Erythroblast (primary cell): ENCODE results near the gene TMPRSS6.

Source experiments
- DNase-seq, 2 experiments: peaks; one replicate each; lab custom pipeline; 2025; lab: John Stamatoyannopoulos, UW
- GATA1 ChIP-seq: IDR thresholded peaks from 2 replicates; pipeline ENCODE4 v1.6.1; 2011; ENCODE audit warnings: low read depth, mild to moderate bottlenecking, control low read depth, low read length, moderate library complexity
- POLR2A ChIP-seq: IDR thresholded peaks from 2 replicates; pipeline ENCODE4 v1.6.1; 2011; ENCODE audit warnings: mild to moderate bottlenecking, low read length

Gene TMPRSS6

DNA sequence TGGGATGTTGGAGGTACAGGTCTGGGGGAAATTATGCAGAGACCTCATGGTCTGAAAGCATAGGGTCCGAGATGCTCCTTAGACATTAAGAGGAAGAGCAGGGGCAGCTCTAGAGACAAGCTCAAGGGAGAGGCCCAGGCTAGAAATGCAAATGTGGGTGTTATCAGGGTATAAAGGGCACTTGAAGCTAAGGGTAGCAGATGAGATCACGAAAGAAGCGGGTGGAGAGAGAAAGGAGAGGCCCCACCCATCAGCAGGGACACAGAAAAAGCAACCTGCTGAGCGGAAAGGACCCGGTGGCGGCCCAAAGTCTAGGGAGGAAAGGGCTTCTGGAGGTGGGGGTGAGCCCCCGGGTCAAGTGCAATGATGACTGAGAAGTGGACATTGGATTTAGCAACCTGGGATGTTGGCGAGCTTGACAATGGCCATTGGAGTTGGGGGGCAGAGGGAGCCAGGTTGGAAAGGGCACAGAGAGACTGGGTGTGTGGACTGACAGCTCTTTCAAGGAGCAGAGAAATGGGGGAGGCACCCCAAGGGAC is 8.9 kb downstream of the TMPRSS6 start:
- no peak for TF ChIP-seq GATA1
- no peak for TF ChIP-seq POLR2A

DNA sequence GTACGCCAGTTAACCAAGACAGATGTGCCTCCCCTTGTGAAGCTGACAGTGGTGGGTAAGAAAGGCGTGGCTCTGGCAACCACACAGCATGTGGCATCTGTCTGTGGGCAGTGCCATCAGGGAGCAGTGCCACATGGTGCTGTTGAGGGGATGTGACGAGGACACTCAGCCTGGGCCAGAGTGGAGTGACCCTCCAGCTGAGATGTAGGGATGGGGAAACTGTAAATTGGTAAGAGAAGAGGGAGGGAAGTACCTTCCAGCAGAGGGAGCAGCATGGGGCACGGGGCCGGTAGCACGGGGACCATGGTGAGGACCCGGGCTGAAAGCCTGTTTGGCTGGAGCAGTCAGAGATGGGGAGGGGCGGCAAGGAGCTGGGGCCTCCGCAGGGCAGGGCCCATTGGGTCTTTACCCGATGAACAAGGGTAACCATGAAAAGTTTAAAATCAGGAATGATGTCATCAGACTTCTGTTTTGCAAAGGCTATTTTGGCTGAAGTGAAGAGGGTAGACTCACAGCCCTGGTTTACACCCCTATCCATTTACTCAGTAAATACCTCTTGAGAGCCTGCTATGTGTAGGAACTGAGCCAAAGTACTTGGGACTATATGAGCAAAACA is 10.4 kb downstream of the TMPRSS6 start:
- TF ChIP-seq GATA1: no peak
- TF ChIP-seq POLR2A: no peak
- no peak for DNase-seq

More for the DNA sequence above, 8.9 kb downstream of the TMPRSS6 start:
- peak; percentile 43 to 50 for DNase-seq

DNA sequence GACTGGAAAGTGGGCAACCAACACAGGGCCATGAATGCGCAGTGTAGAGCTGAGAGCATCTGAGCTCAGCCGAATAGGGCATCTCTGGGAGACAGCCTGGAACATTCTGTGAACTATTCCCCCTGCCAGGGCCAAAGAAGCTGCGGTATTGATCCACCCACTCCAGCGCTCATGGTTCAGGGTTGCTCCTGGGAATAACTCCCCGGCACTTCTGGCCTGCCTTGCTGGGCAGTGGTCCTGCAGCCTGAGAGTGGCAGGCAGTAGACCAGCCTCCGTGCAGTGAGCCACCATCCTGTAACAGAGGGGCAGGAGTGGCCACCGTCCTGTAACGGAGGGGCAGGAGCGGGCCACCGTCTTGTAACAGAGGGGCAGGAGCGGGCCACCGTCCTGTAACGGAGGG is 12.2 kb downstream of the TMPRSS6 start:
- DNase-seq: no peak
- no peak for TF ChIP-seq GATA1
- TF ChIP-seq POLR2A: no peak

DNA sequence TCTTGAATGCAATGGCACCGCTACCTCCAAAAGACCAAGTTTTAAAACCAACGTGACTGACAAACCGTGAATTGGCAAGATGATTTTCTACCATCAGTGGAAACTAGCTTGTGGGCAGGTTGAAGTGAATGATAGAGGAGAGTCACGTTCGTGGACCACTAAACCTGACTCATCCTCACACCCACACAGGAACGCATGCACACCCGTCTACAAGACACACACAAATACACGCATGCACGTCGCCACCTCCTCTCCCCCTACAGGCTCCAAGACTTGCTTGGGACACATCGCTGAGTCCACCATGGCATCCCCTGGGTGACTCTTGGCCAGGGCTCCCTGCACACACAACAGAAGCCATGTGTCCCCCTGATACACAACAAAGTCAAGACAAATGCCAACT is 14.4 kb downstream of the TMPRSS6 start:
- no peak for DNase-seq
- TF ChIP-seq POLR2A (no peak), GATA1 (no peak)

DNA sequence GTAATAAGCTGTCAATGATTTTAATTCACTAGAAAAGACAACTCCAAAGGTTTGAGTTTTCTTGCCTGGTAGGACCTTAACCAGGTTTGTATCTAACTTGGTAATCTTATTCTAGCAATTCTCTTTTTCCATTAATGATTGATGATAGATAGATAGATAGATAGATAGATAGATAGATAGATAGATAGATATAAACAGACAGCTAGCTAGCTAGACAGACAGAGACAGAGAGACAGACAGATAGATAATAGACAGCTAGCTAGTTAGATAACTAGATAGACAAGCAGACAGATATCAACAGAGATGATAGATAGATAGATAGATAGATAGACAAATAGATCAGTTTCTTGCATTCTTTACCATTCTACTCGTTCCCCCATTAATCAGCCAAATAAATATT is 15.3 kb downstream of the TMPRSS6 start:
- DNase-seq: no peak
- no peak for TF ChIP-seq GATA1
- TF ChIP-seq POLR2A: no peak

DNA sequence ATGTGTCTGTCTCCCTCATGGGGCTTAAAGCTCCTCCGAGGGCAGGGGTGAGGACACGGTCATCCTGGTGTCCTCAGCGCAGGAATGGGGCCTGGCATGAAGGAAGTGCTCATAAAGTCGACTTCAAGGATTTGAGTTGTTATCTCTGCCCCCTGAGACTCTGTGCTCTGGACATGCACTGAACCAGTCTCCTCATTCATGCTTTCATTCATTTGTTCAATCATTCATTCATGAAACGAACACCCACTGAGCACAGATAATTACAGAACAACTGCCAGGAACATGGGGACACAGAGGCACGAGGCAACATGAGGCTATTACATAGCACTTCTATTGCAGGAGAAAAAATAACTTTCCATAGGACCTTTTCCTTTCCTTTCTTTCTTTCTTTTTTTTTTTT is 16.5 kb downstream of the TMPRSS6 start:
- DNase-seq: no peak
- TF ChIP-seq POLR2A: no peak
- TF ChIP-seq GATA1: no peak

DNA sequence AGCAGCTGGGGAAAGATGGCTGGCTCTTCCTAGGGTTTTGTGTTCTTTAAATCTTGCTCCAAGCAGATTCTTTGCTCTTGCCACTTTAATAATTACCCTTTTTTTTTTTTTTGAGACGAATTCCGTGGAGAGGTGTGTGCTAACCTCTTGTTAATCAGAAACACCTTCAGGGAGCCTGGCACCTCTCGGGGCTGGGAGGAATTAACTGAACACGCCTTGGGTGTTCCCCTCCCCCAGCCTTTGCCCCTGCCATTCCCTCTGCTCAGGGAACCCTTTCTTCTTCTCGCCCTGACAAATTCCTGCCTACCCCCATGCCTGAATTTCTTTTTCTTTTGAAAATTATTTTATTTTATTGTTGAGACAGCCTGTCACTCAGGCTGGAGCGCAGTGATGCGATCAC is 17.5 kb downstream of the TMPRSS6 start:
- no peak for DNase-seq
- TF ChIP-seq POLR2A (no peak), GATA1 (no peak)

DNA sequence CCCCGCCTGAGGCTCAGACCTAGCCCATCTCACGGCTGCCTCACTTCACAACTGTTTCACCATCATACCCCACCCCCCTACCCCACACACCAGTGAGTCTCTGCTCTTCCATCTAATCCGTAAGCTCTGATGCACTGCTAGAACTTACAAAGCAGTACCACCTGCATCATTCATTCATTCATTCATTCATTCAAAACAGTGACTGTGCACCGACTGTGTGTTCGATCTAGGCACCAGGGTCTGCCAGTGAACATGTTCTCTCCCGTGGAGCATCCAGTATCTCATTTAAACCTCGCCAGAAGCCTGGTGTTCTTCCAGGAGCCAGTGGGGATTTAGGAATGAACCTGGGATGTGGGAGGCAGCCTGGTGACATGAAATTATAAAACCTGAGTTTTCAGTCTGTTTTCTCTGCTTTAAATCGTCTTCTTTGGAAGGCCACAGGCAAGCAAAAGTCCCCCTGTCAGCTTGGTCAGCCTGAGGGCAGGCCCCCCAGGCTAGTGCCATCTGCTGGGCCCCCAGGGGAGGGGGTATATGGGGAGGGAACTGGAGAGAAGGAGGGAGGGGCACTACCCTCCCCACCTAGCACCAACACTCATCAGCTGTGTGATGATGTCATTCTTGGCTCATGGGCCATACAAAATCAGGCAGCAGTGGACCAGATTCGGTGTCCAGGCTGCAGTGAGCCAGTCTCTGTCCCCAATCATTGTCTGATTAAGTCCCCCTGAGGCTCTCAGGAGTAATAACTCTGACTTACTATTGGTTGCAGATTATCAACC is 18.4 kb downstream of the TMPRSS6 start:
- TF ChIP-seq POLR2A (no peak), GATA1 (no peak)
- no peak for DNase-seq

DNA sequence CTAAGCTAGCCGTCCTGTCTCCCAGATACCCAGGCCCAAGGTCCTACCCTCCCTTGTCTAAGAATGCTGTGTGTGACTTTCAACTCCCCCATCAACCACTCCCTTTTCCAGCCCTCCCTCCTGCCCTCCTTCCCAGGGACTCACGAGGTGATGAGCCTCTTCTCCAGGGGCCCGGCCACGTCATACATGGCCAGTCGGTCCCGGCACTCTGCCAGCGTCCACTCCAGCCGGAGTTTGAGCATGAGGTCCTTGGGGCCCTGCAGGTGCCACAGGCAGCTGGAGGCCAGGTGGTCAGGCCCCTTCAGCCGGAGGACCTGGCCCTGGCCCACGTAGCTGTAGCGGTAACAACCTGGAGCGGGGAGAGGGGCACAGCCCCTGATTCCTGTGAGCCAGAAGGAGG is 20.1 kb downstream of the TMPRSS6 start:
- DNase-seq: no peak
- TF ChIP-seq GATA1: no peak
- no peak for TF ChIP-seq POLR2A

DNA sequence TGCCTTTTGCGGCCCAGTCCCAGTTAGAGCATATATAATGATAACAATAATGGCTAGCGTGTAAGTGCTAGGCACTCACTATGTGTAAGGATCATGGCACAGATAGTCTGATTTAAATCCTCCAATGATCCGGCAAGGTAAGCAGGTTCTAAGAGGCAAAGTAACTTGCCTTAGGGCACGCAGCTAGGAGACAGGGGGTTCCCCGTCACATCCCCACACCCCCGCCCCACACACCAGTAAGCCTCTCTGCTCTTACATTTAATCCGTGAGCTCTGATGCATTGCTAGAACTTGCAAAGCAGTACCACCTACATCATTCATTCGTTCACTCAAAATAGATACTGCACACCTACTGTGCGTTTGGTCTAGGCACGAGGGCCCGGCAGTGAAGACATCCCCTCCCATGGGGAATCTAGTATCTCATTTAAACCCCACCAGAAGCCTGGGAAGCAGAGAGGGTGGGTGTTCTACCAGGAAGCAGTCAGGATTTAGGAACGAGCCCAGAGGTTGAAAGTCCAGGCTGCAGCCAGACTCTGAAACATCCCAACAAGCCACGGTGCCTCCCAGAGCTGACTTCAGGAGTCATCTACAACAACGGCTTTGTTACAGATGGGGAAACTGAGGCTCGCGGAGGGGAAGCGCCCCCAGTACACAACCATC is 20.6 kb downstream of the TMPRSS6 start:
- TF ChIP-seq GATA1: no peak
- TF ChIP-seq POLR2A: no peak
- DNase-seq: no peak

DNA sequence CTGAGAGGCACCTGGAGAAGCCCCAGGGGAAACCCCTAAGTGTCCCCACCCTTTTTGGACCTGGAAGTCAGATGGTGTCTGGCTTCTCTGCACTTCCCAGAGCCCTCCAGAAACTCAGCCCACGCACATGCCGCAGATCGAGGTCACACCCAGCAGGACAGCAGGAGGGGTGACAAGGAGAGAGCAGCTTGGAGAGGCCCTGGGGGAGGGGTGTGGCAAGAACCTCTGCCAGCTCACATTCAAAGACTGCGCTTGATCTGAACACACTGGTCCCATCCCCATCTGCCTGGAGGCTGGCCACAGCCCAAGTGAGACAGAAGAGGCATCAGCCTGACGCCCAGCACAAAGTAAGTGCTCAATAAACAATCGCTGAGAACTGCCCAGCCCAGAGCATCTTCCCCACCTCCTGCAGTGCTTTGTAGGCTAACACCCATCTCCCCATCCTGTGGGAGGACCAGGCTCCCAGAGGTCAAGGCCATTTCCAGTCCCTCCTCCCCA is 21.4 kb downstream of the TMPRSS6 start:
- TF ChIP-seq POLR2A (no peak), GATA1 (no peak)
- DNase-seq: peak in 1 of 2 experiments; percentile 18

DNA sequence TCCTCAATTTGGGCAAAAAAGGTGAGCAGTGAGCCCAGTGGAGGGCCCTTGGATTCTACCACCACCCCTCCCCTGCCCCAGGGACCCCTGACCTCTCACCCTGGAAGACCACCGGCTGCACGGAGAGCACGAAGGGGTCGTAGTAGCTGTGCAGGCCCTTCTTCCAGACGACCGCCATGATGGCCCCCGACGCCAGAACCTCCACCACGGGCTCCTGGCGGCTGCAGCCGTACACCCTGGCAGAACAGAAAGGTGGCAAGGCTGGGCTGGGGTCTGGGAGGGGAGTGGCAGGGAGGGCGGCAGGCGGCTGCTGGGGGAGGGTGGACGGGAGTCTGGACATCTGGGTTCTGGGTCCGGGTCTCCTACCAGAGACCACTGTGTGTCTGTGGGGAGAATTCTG is 23.3 kb downstream of the TMPRSS6 start:
- no peak for DNase-seq
- TF ChIP-seq POLR2A (no peak), GATA1 (no peak)

DNA sequence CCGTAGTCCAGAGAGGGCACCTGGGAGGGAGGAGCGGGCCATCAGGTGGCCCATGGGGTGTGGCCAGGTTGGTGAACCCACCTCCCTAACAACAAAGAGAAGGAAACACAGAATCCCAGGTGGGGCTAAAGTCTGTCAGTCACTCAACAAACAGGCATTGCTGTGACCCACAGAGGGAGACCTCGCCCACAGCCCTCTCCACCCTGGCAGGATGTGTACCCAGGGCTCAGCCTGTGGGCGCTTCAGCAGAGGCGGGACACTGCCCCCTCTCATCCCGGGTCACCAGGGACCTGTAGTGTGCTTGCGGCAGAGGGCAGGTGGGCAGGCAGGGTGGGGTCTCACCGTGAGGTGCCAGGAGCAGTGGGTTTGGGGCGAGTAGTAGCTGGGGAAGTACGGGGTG is 25.1 kb downstream of the TMPRSS6 start:
- TF ChIP-seq GATA1: no peak
- no peak for TF ChIP-seq POLR2A
- no peak for DNase-seq

DNA sequence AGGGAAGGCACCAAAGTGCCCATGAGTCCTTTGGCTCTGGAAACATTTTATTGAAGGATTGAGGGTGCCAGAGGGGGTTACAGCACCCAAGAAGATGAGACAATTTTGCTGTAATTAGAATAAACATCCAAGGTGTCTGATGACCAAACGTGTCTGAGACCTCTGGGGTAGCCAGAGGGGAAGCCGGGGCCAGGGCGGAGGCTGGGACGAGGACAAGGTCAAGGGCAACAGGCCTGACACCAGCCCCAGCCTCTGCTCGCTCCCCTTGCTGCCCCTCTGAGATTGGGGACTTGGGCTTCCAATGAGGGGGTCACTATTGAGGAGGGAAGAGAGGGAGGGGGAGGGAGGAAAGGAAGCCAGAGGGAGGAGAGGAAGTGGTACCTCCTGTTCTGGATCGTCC is 25.6 kb downstream of the TMPRSS6 start:
- no peak for DNase-seq
- TF ChIP-seq POLR2A (no peak), GATA1 (no peak)
